Measurements from ENCODE around the gene NPM1. TPM values are rescaled to one million over a fixed set of nuclear protein-coding genes. Genes with fewer than 3 reads are reported as not detected.
"Not testable (repeated sequence)": the region's sequence is repeated elsewhere in the genome, so short reads cannot be mapped to it uniquely, and the experiment has no call there.

Gene NPM1
- total and polyA plus RNA-seq, 8 donors, result 289 to 3,788 (median 712) TPM

GRCh38 chr5:171370881-171371280 is 16.8 kb upstream of the NPM1 start:
- H3K27ac ChIP-seq; DNase-seq; H3K9me3 ChIP-seq; H3K36me3 ChIP-seq; H3K4me3 ChIP-seq; H3K4me1 ChIP-seq; intact Hi-C loops (cut with DNase I; ENCODE audit: low total_unique reads): not testable (repeated sequence)
- 39 to 49% (median 45%) methylated on average over 10 of the region's 10 CpGs for WGBS, 5 donors
- TF ChIP-seq CTCF (IDR thresholded peaks at IDR 0.05), result peak in 1 of 7 experiments; percentile 6
- H3K27me3 ChIP-seq, result peaks cover 0 to 33% (median 0%) of the 10 kb centered on the region in 3 donors

GRCh38 chr5:171371326-171371725 is 16.3 kb upstream of the NPM1 start:
- Histone ChIP-seq H3K4me3 (no peak overlapping the region), H3K27ac (no peak overlapping the region), H3K36me3 (no peaks in the 10 kb centered on the region), H3K9me3 (no peaks in the 10 kb centered on the region), H3K27me3 (peaks cover 0 to 28% (median 0%) of the 10 kb centered on the region in 3 donors), H3K4me1 (no peaks in the 10 kb centered on the region)
- WGBS, 5 donors, result 79 to 88% (median 83%) methylated on average over 12 to 13 of the region's 13 CpGs
- no peak for TF ChIP-seq EP300 (IDR thresholded peaks at IDR 0.05)
- TF ChIP-seq CTCF (IDR thresholded peaks at IDR 0.05), result no peak
- TF ChIP-seq POLR2AphosphoS5 (IDR thresholded peaks at IDR 0.05), result no peak
- no peak for TF ChIP-seq POLR2A (IDR thresholded peaks at IDR 0.05)
- intact Hi-C loops (cut with DNase I; ENCODE audit: low total_unique reads), result no loop called here
- no peak for DNase-seq

GRCh38 chr5:171379961-171380360 is 7.7 kb upstream of the NPM1 start:
- Histone ChIP-seq H3K36me3 (no peaks in the 10 kb centered on the region), H3K9me3 (no peaks in the 10 kb centered on the region), H3K4me1 (no peaks in the 10 kb centered on the region), H3K27ac (no peak overlapping the region), H3K4me3 (no peak overlapping the region), H3K27me3 (no peaks in the 10 kb centered on the region)
- 90 to 95% (median 93%) methylated on average over 7 of the region's 7 CpGs for WGBS, 5 donors
- TF ChIP-seq EP300 (IDR thresholded peaks at IDR 0.05) (no peak), CTCF (IDR thresholded peaks at IDR 0.05) (no peak), POLR2A (IDR thresholded peaks at IDR 0.05) (no peak), POLR2AphosphoS5 (IDR thresholded peaks at IDR 0.05) (no peak)
- intact Hi-C loops (cut with DNase I; ENCODE audit: low total_unique reads), result no loop called here
- DNase-seq, result no peak

- WGBS, 5 donors, result 86 to 93% (median 87%) methylated on average over 9 of the region's 9 CpGs
- H3K27ac ChIP-seq; H3K4me3 ChIP-seq; H3K27me3 ChIP-seq; H3K36me3 ChIP-seq; H3K9me3 ChIP-seq; DNase-seq; intact Hi-C loops (cut with DNase I; ENCODE audit: low total_unique reads): not testable (repeated sequence)
- H3K4me1 ChIP-seq, result peaks cover 0 to 22% (median 13%) of the 10 kb centered on the region in 4 donors
Observed at GRCh38 chr5:171384416-171384815, 3.2 kb upstream of the NPM1 start.

GRCh38 chr5:171384999-171385398 is 2.6 kb upstream of the NPM1 start:
- H3K4me3 ChIP-seq; H3K27ac ChIP-seq; H3K27me3 ChIP-seq; H3K9me3 ChIP-seq; H3K36me3 ChIP-seq; intact Hi-C loops (cut with DNase I; ENCODE audit: low total_unique reads): not testable (repeated sequence)
- peak in 1 of 2 donors; percentile 19 for DNase-seq
- peaks cover 0 to 27% (median 19%) of the 10 kb centered on the region in 4 donors for H3K4me1 ChIP-seq
- WGBS, 5 donors, result 50 to 61% (median 59%) methylated on average over 3 of the region's 3 CpGs
